ENCODE data around the gene UCN3.
A peak's percentile ranks its signal among the peaks of the same experiment; 100 is the strongest.
"Not testable (repeated sequence)": the region's sequence is repeated elsewhere in the genome, so short reads cannot be mapped to it uniquely, and the experiment has no call there.

UCN3 gene

GRCh38 chr10:5410787-5411186 lies 46.0 kb downstream of the UCN3 start:
- not testable (repeated sequence) for DNase-seq

- no peak for DNase-seq
These were observed 47.1 kb downstream of the UCN3 start for GRCh38 chr10:5411941-5412276.

GRCh38 chr10:5412277-5412941 lies 47.6 kb downstream of the UCN3 start, which contains the start of gene NET1:
TSS of gene NET1 (plus strand) at chr10:5412557. CDS start at chr10:5412693, 136 bp downstream.
- DNase-seq: peak; percentile 93

GRCh38 chr10:5413012-5413938 lies 48.5 kb downstream of the UCN3 start:
- DNase-seq: peak; percentile 28

- DNase-seq: no peak
These were observed 52.2 kb downstream of the UCN3 start for GRCh38 chr10:5416981-5417380.

- no peak for DNase-seq
These were observed 53.8 kb downstream of the UCN3 start for GRCh38 chr10:5418584-5418983.

- DNase-seq: no peak
These were observed 54.8 kb downstream of the UCN3 start for GRCh38 chr10:5419466-5420094.

GRCh38 chr10:5423771-5424170 lies 59.0 kb downstream of the UCN3 start:
- DNase-seq: no peak

All from RPMI8226 (cell line).